ENCODE results near the gene MRPS34. TPM values are rescaled to one million over a fixed set of nuclear protein-coding genes. Genes with fewer than 3 reads are reported as not detected.

The MRPS34 gene
- total RNA-seq, 1 experiment from 2014 or later = 247 TPM

- no peak overlapping the region for H3K4me3 ChIP-seq (ENCODE audit: low read depth, low read length, poor library complexity, severe bottlenecking)
- no peaks in the 10 kb centered on the region for H3K4me1 ChIP-seq (ENCODE audit: insufficient read depth, low read length, poor library complexity, severe bottlenecking)
- no peak for TF ChIP-seq EZH2 (IDR thresholded peaks at IDR 0.05; ENCODE audit: borderline replicate concordance, low read depth, low read length, poor library complexity, severe bottlenecking)
- TF ChIP-seq, protein P1, sequence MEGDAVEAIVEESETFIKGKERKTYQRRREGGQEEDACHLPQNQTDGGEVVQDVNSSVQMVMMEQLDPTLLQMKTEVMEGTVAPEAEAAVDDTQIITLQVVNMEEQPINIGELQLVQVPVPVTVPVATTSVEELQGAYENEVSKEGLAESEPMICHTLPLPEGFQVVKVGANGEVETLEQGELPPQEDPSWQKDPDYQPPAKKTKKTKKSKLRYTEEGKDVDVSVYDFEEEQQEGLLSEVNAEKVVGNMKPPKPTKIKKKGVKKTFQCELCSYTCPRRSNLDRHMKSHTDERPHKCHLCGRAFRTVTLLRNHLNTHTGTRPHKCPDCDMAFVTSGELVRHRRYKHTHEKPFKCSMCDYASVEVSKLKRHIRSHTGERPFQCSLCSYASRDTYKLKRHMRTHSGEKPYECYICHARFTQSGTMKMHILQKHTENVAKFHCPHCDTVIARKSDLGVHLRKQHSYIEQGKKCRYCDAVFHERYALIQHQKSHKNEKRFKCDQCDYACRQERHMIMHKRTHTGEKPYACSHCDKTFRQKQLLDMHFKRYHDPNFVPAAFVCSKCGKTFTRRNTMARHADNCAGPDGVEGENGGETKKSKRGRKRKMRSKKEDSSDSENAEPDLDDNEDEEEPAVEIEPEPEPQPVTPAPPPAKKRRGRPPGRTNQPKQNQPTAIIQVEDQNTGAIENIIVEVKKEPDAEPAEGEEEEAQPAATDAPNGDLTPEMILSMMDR (conservative IDR thresholded peaks at IDR 0.05; ENCODE audit: low read depth, low read length) = no peak
- H3K27ac ChIP-seq (ENCODE audit: low read depth, low read length, poor library complexity, severe bottlenecking) = no peak overlapping the region
- H3K36me3 ChIP-seq (ENCODE audit: insufficient read depth, low read length, poor library complexity, severe bottlenecking) = peaks cover 18% of the 10 kb centered on the region
- intact Hi-C loops (cut with micrococcal nuclease; ENCODE audit: unreplicated experiment) = no loop called here
- no peaks in the 10 kb centered on the region for H3K27me3 ChIP-seq (replicated peaks; ENCODE audit: insufficient read depth, low read depth, low read length, poor library complexity)
- ChIA-PET POLR2A (ENCODE audit: low non-redundant PET) (interaction anchor here (0.6 kb wide), 1 partner anchor 11 kb away, joined by 3 read pairs; no protein-coding TSS in a partner anchor), CTCF (no interaction called here)
- no peaks in the 10 kb centered on the region for H3K9me3 ChIP-seq (ENCODE audit: low read depth, low read length, poor library complexity, severe bottlenecking)
- DNase-seq (ENCODE audit: low spot score) = no peak
- BruUV-seq (replicated peaks) = no TSS peak
Observed at GRCh38 chr16:1790611-1791255, 17.8 kb upstream of the MRPS34 start.

DNA sequence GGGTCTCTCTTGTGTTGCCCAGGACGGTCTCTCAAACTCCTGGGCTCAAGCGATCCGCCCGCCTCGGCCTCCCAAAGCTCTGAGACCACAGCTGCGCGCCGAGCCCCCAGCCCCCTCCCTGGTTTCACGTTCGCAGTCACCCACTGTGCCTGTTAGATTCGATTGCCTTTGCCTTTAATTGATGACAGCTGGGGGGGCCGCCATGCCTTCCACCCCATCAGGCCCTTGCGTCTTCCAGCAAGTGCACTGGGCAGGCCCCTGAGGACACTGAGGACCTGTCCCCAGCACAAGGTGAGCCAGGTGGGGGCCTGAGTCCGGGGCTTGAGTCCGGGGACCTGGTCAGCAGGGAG lies 17.3 kb upstream of the MRPS34 start:
- CTCF ChIA-PET = no interaction called here
- BruUV-seq (replicated peaks) = no TSS peak

DNA sequence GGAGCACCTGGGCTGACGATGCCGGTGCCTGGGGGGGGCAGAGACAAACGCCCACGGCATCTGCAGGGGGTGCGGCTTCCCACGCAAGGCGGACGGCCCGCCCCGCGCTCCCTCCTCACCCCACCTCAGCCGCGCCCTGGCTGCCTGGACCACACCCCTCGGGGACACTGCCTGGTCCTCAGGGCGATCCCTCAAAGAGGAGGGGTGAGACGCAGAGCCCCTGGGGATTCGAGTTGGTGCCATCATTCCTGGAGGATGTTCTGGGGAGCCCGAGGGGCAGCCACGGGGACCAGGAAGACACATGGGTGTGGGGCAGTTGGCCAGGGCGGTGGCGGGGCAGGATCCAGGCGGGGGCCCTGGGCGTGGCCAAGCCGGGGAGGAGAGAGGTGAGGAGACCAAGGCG lies 16.7 kb upstream of the MRPS34 start:
- ChIA-PET POLR2A (ENCODE audit: low non-redundant PET) (no interaction called here), CTCF (no interaction called here)
- no peak for DNase-seq (ENCODE audit: low spot score)

More for the DNA sequence above, 17.3 kb upstream of the MRPS34 start:
- POLR2A ChIA-PET (ENCODE audit: low non-redundant PET) = interaction anchor here (0.6 kb wide), 1 partner anchor 11 kb away, joined by 3 read pairs; no protein-coding TSS in a partner anchor
- Histone ChIP-seq H3K27ac (ENCODE audit: low read depth, low read length, poor library complexity, severe bottlenecking) (no peak overlapping the region), H3K4me1 (ENCODE audit: insufficient read depth, low read length, poor library complexity, severe bottlenecking) (no peaks in the 10 kb centered on the region), H3K4me3 (ENCODE audit: low read depth, low read length, poor library complexity, severe bottlenecking) (no peak overlapping the region), H3K9me3 (ENCODE audit: low read depth, low read length, poor library complexity, severe bottlenecking) (no peaks in the 10 kb centered on the region), H3K27me3 (replicated peaks; ENCODE audit: insufficient read depth, low read depth, low read length, poor library complexity) (no peaks in the 10 kb centered on the region), H3K36me3 (ENCODE audit: insufficient read depth, low read length, poor library complexity, severe bottlenecking) (peaks cover 18% of the 10 kb centered on the region)
- intact Hi-C loops (cut with micrococcal nuclease; ENCODE audit: unreplicated experiment) = no loop called here
- TF ChIP-seq, protein P1 (conservative IDR thresholded peaks at IDR 0.05; ENCODE audit: low read depth, low read length) = no peak
- TF ChIP-seq EZH2 (IDR thresholded peaks at IDR 0.05; ENCODE audit: borderline replicate concordance, low read depth, low read length, poor library complexity, severe bottlenecking) = no peak
- DNase-seq (ENCODE audit: low spot score) = no peak

More for the DNA sequence above, 16.7 kb upstream of the MRPS34 start:
- Histone ChIP-seq H3K27me3 (replicated peaks; ENCODE audit: insufficient read depth, low read depth, low read length, poor library complexity) (no peaks in the 10 kb centered on the region), H3K4me1 (ENCODE audit: insufficient read depth, low read length, poor library complexity, severe bottlenecking) (no peaks in the 10 kb centered on the region), H3K9me3 (ENCODE audit: low read depth, low read length, poor library complexity, severe bottlenecking) (no peaks in the 10 kb centered on the region), H3K27ac (ENCODE audit: low read depth, low read length, poor library complexity, severe bottlenecking) (no peak overlapping the region), H3K4me3 (ENCODE audit: low read depth, low read length, poor library complexity, severe bottlenecking) (no peak overlapping the region), H3K36me3 (ENCODE audit: insufficient read depth, low read length, poor library complexity, severe bottlenecking) (peaks cover 18% of the 10 kb centered on the region)
- no TSS peak for BruUV-seq (replicated peaks)
- TF ChIP-seq EZH2 (IDR thresholded peaks at IDR 0.05; ENCODE audit: borderline replicate concordance, low read depth, low read length, poor library complexity, severe bottlenecking) = no peak
- TF ChIP-seq, protein P1 (conservative IDR thresholded peaks at IDR 0.05; ENCODE audit: low read depth, low read length) = no peak
- intact Hi-C loops (cut with micrococcal nuclease; ENCODE audit: unreplicated experiment) = no loop called here
